Activated CD4-positive, alpha-beta T cell treated with anti-CD3 and anti-CD28 coated beads, Interleukin-2, amount 10 ng/mL, durations not matched to agents 7 days and 5 days (primary cell): ENCODE measurements around the gene RELB. TPM values are rescaled to one million over a fixed set of nuclear protein-coding genes. Genes with fewer than 3 reads are reported as not detected.
A peak's percentile ranks its signal among the peaks of the same experiment; 100 is the strongest.

Experiments used
- CTCF ChIA-PET: fragments of 350-600 bp; sonication (Branson Sonifier 250); formaldehyde crosslinking; loops from one replicate; lab custom pipeline; 2021; ENCODE audit warnings: antibody characterized with exemption; lab: Charles Lee
- POLR2A ChIA-PET: fragments of 350-600 bp; sonication (Branson Sonifier 250); formaldehyde crosslinking; loops from one replicate; lab custom pipeline; 2021; ENCODE audit warnings: antibody characterized with exemption; lab: Charles Lee
- DNase-seq: peaks from one replicate; pipeline ENCODE4 v3.0.0-alpha.2; 2020
- H3K27ac Mint-ChIP-seq: one replicate; pipeline ENCODE4 v1.8.0; 2021; ENCODE audit warnings: mild to moderate bottlenecking, moderate library complexity, mixed read lengths
- H3K27me3 Mint-ChIP-seq: one replicate; pipeline ENCODE4 v1.8.0; 2021; ENCODE audit warnings: mixed read lengths
- H3K36me3 Mint-ChIP-seq: one replicate; pipeline ENCODE4 v1.8.0; 2021; ENCODE audit warnings: low read depth, mixed read lengths
- H3K4me1 Mint-ChIP-seq: one replicate; pipeline ENCODE4 v1.8.0; 2021; ENCODE audit warnings: mixed read lengths
- H3K4me3 Mint-ChIP-seq: one replicate; pipeline ENCODE4 v1.8.0; 2021; ENCODE audit warnings: mild to moderate bottlenecking, moderate library complexity, mixed read lengths
- H3K9me3 Mint-ChIP-seq: one replicate; pipeline ENCODE4 v1.8.0; 2021; ENCODE audit warnings: mixed read lengths
- total RNA-seq, 2 experiments: library from RNA; stranded (reverse); gene quantifications; one replicate each; pipeline ENCODE4 v1.2.3, GENCODE V29; 2021

Gene RELB, protein sequence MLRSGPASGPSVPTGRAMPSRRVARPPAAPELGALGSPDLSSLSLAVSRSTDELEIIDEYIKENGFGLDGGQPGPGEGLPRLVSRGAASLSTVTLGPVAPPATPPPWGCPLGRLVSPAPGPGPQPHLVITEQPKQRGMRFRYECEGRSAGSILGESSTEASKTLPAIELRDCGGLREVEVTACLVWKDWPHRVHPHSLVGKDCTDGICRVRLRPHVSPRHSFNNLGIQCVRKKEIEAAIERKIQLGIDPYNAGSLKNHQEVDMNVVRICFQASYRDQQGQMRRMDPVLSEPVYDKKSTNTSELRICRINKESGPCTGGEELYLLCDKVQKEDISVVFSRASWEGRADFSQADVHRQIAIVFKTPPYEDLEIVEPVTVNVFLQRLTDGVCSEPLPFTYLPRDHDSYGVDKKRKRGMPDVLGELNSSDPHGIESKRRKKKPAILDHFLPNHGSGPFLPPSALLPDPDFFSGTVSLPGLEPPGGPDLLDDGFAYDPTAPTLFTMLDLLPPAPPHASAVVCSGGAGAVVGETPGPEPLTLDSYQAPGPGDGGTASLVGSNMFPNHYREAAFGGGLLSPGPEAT
- total RNA-seq: 10 to 100 TPM; 16.8 to 20.0 TPM

DNA sequence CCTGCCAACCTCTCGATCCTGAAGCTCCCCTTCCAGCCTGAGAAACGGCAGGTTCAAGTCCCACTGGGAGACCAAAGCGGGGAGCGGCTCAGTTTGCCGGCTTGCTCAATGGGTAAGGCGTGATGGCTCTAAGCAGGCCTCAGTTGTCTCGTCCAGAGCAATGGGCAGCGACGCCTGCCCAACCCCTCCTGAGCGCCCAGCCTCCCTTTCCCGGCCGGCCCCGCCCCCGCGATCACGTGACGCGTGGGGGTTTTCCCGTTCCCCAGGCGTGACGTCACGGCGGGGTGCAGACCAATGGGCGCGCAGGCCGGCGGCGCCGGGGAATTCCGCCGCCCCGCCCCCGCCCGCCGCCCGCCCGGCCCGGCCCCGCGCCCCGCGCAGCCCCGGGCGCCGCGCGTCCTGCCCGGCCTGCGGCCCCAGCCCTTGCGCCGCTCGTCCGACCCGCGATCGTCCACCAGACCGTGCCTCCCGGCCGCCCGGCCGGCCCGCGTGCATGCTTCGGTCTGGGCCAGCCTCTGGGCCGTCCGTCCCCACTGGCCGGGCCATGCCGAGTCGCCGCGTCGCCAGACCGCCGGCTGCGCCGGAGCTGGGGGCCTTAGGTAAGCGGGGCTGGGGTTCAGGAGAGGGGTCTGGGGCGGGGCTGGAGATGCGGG lies at the start of gene RELB:
TSS of gene RELB (plus strand) at position 378 of the 653 bp plus-strand sequence. CDS start at position 494, 116 bp downstream.
- Mint-ChIP-seq H3K36me3 (peaks cover 4% of the 10 kb centered on the region), H3K4me3 (peak within 1 kb of the TSS; percentile 96), H3K27ac (peak within 1 kb of the TSS; percentile 100), H3K27me3 (no peaks in the 10 kb centered on the region), H3K9me3 (no peaks in the 10 kb centered on the region), H3K4me1 (peaks cover 24% of the 10 kb centered on the region)
- DNase-seq: peak; percentile 93
- ChIA-PET POLR2A (no interaction called here), CTCF (interaction anchor here (1.2 to 1.7 kb wide), 3 partner anchors 10 to 92 kb away, joined by 4 to 12 read pairs (median 4); partner anchors contain the start of gene PPP1R37)

DNA sequence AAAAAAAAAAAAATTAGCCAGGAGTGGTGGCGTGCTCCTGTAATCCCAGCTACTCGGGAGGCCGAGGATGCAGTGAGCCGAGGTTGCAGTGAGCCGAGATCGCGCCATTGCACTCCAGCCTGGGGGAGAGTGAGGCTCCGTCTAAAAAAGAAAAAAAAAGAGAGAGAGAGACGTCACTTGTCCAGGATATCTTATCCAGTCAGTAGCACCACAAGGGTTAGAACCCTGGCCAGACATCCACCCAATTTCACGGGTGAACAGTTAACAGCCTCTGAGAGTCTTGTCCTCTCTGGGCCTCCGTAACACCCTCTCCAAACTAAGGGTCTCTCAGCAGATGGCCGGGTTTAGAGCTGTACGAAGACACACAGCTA lies 47.0 kb upstream of the RELB start:
- no peaks in the 10 kb centered on the region for H3K27me3 Mint-ChIP-seq
- no peaks in the 10 kb centered on the region for H3K36me3 Mint-ChIP-seq
- H3K27ac Mint-ChIP-seq: peak overlapping the region; percentile 98
- no peaks in the 10 kb centered on the region for H3K9me3 Mint-ChIP-seq
- no peak for DNase-seq
- ChIA-PET CTCF (interaction anchor here (0.6 to 1.2 kb wide), 5 partner anchors 21 to 63 kb away, joined by 3 to 4 read pairs (median 3); partner anchors contain the start of gene APOE), POLR2A (interaction anchor here (0.6 kb wide), 1 partner anchor 1078 kb away, joined by 3 read pairs; no protein-coding TSS in a partner anchor)
- peak overlapping the region; percentile 95 for H3K4me3 Mint-ChIP-seq
- H3K4me1 Mint-ChIP-seq: peaks cover 34% of the 10 kb centered on the region

DNA sequence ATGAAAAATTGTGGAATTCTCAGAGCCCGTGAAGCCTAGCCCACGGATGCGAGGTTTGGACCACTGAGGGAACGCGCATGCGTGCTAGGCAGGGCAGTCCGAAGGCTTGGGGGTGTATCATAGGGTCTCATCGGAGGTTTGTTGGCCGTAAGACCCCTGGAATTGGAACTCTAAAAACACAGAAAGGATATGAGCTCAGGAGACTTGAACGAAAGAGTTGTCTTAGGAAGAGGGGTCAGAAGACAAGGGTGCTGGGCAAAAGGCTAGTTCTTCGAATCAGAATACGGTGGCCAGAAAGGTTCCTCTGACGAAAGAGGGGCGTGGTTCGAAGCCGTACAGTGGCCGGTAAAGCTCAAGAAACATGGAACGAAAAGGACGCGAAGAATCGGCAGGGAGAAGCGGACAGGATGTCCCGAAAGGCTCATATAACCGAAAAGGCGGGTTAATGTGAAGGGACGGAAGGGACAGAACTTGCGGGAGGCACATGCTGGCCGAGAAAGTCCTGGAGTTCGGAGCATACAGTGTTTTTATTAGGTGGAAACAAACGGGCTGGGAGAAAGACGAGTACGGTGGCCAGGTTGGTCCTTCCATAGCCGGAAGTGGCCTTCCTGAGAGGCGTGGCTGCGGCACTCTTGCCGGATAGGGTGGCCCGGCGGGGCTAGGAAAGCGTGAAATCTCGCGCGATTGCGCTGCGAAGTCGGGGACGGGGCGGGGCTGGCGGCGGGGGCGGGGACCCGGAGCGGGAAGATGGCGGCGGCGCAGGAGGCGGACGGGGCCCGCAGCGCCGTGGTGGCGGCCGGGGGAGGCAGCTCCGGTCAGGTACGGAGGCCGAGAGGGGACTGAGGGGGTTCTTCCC lies 46.4 kb upstream of the RELB start, which contains the start of gene CLPTM1:
TSS of gene CLPTM1 (plus strand) at position 732 of the 856 bp plus-strand sequence. CDS start at position 748, 16 bp downstream.
- Mint-ChIP-seq H3K36me3 (no peaks in the 10 kb centered on the region), H3K4me1 (peaks cover 39% of the 10 kb centered on the region), H3K4me3 (peak within 1 kb of the TSS; percentile 95), H3K27me3 (no peaks in the 10 kb centered on the region), H3K27ac (peak within 1 kb of the TSS; percentile 98), H3K9me3 (no peaks in the 10 kb centered on the region)
- ChIA-PET CTCF (interaction anchor here (0.6 to 1.2 kb wide), 5 partner anchors 20 to 67 kb away, joined by 3 to 4 read pairs (median 3); no protein-coding TSS in a partner anchor), POLR2A (interaction anchor here (0.6 kb wide), 1 partner anchor 1078 kb away, joined by 3 read pairs; no protein-coding TSS in a partner anchor)
- peak; percentile 97 for DNase-seq

DNA sequence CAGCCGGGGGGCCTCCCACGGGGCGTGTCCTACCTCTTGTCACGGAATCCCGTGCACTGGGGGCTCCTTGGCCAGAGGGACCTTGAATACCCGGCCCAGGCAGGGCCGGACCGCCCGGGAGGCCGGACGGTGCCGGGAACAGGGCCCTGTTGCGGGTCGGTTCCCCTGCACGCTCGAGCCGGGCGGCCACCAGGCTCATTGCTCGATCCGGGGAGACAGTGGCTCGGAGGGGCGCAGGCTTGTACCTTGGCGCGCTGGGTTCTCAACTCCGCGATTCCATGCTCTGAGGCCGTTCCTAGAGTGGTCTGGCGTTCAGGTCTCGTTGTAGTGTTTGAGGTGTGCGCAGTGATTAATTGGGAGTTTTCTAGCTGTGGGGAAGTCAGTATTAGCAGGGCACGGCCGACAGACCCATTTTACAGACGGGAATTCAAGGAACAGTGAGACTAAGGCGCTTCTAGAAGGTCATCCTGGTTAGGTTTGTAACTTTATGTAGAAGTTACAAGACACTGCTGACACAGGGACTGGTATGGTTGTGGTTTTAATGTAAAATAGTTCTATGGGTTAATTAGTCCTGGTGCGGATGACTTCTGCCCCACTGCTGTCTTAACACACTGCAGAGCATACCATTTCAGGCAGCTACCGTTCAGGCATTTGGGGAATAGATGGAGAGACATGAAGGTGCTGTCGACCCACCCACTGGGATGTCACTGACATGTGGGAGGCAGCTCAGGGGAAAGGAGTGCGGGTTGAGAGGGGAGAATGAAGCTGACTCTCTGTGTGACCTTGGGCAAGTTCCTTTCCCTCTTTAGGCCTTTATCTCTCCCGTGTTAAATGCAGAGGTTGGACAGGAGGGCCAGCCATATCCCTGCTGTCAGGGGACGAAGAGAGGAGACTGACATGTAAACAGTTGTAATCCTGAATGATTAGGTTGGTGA lies 45.5 kb upstream of the RELB start:
- Mint-ChIP-seq H3K9me3 (no peaks in the 10 kb centered on the region), H3K4me3 (peak overlapping the region; percentile 95), H3K27me3 (no peaks in the 10 kb centered on the region), H3K27ac (peak overlapping the region; percentile 89), H3K4me1 (peaks cover 44% of the 10 kb centered on the region), H3K36me3 (no peaks in the 10 kb centered on the region)
- no peak for DNase-seq
- ChIA-PET POLR2A (interaction anchor here (0.7 kb wide), 1 partner anchor 18 kb away, joined by 3 read pairs; no protein-coding TSS in a partner anchor), CTCF (interaction anchor here (0.6 to 1.5 kb wide), 2 partner anchors 10 to 261 kb away, joined by 4 read pairs; no protein-coding TSS in a partner anchor)

DNA sequence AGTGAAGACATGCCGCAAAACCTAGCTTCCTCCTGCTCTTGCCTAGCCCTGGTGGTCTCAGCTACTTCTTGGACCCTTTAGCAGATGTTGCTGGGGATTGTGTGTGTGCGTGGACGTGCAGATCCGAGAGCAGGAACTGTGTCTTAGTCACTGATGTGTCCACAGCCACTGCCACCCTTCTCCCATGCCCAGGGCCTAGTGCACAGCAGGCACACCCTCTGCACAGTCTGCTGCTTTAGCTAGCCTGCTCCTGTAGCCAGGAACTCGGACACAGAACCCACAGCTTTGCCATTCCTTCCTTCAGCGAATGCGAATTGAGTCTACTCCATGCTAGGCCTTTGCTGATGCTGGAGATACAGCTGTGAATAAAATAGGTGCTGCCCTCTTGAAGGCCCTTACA lies 43.7 kb upstream of the RELB start:
- ChIA-PET CTCF (interaction anchor here (0.6 to 1.5 kb wide), 4 partner anchors 8 to 381 kb away, joined by 3 to 4 read pairs (median 4); no protein-coding TSS in a partner anchor), POLR2A (no interaction called here)
- H3K4me3 Mint-ChIP-seq: no peak overlapping the region
- no peak for DNase-seq
- H3K27me3 Mint-ChIP-seq: no peaks in the 10 kb centered on the region
- no peaks in the 10 kb centered on the region for H3K9me3 Mint-ChIP-seq
- H3K4me1 Mint-ChIP-seq: peaks cover 44% of the 10 kb centered on the region
- H3K27ac Mint-ChIP-seq: no peak overlapping the region
- H3K36me3 Mint-ChIP-seq: peaks cover 4% of the 10 kb centered on the region

DNA sequence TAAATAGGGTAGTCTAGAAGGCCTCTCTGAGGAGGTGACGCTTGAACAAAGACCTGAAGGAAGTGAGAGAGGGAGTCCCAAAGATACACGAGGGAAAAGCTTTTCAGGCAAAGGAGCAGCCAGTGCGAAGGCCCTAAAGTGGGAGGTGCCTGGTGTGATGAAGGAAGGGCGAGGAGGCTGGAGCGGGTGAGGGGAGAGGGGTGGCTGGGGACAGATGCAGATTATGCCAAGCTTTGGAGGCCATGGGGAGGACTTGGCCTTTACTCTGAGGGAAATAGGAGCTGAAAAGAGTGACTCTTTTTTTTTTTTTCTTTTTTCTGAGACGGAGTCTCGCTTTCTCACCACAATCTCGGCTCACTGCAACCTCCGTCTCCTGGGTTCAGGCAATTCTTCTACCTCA lies 43.2 kb upstream of the RELB start:
- Mint-ChIP-seq H3K9me3 (no peaks in the 10 kb centered on the region), H3K4me1 (peaks cover 44% of the 10 kb centered on the region), H3K27ac (no peak overlapping the region), H3K27me3 (no peaks in the 10 kb centered on the region), H3K36me3 (peaks cover 5% of the 10 kb centered on the region), H3K4me3 (no peak overlapping the region)
- CTCF ChIA-PET: interaction anchor here (0.6 to 1.2 kb wide), 3 partner anchors 11 to 381 kb away, joined by 3 to 4 read pairs (median 3); no protein-coding TSS in a partner anchor
- no peak for DNase-seq
- POLR2A ChIA-PET: no interaction called here

DNA sequence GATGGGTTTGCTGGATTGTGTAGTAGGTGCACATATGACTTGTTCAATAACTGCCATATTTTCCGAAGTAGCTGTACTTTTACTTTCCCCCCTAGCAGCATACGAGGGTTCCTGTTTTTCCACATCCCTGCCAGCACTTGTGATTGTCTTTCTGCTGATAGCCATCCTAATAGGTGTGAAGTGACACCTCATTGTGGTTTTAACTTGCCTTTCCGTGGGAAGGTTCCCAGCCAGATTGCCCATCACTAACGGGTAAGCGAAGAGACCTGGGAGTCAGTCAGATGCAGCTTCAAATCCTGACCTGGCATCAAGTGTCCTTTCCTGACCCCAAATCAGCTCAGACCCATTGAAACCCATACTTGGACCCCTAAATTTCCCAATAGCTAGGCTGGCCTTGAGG lies 41.6 kb upstream of the RELB start:
- Mint-ChIP-seq H3K4me3 (no peak overlapping the region), H3K36me3 (peaks cover 9% of the 10 kb centered on the region), H3K27me3 (no peaks in the 10 kb centered on the region), H3K27ac (no peak overlapping the region), H3K4me1 (peaks cover 39% of the 10 kb centered on the region), H3K9me3 (no peaks in the 10 kb centered on the region)
- ChIA-PET POLR2A (no interaction called here), CTCF (interaction anchor here (0.5 kb wide), 2 partner anchors 103 to 272 kb away, joined by 3 to 4 read pairs; no protein-coding TSS in a partner anchor)
- DNase-seq: no peak

DNA sequence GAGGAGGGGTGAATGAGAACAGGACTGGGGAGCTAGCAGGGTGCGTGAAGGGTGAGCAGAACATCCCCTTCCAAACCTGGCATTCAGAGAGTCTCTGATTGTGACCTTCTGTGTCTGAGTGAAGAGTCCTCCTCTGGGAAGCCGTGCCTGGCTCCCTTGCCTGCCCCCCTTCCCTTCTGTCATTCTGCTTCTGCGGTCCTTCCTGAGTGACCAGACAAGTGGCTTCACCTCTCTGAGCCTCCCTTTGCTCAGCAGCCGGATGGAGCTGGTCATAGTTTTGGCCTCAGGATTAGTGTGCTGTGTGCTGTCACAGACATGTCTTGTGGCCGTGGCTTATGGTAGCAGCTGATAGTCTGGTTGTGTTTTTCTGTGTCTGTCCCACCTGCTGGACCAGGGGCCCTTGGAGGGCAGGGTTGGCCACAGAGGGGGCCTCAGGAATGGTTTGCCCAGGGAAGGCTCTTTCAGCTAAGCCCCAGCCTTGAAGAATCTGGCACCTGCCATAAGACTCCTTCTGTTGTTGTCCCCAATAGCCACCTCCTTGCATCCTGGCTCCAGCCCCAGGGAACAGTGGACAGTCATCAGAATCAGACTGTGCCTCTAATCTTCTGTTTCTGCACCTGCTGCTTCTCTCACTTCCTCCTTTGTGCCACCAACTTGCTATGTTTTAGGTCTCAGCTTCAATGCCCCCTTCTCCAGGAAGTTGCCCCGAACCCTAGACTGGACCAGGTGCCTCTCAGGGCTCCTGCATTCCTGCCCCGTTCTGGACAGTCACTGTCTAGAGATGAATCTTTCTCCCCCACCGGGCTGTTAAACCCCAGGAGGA lies 40.1 kb upstream of the RELB start:
- H3K4me1 Mint-ChIP-seq: peaks cover 33% of the 10 kb centered on the region
- H3K36me3 Mint-ChIP-seq: peaks cover 12% of the 10 kb centered on the region
- peak overlapping the region; percentile 71 for H3K27ac Mint-ChIP-seq
- H3K4me3 Mint-ChIP-seq: no peak overlapping the region
- ChIA-PET CTCF (no interaction called here), POLR2A (no interaction called here)
- no peaks in the 10 kb centered on the region for H3K27me3 Mint-ChIP-seq
- DNase-seq: no peak
- no peaks in the 10 kb centered on the region for H3K9me3 Mint-ChIP-seq

DNA sequence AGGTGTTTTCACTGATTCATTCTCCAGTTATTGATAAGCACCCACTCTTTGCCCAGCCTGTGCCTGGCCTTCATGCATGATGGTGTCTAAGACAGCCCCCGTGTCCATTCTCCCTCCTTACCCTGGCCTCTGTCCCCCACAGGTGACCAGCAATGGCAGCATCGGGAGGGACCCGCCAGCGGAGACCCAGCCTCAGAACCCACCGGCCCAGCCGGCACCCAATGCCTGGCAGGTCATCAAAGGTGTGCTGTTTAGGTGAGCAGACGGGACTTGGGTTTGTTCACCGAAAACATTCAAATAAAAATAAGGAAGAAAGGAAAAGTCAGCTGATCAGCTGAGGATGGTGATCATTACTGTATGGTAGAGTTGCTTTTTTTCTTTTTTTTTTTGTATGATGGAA lies 39.4 kb upstream of the RELB start:
- ChIA-PET CTCF (no interaction called here), POLR2A (no interaction called here)
- Mint-ChIP-seq H3K36me3 (peaks cover 12% of the 10 kb centered on the region), H3K27me3 (no peaks in the 10 kb centered on the region), H3K27ac (no peak overlapping the region), H3K4me1 (peaks cover 26% of the 10 kb centered on the region), H3K9me3 (no peaks in the 10 kb centered on the region), H3K4me3 (no peak overlapping the region)
- DNase-seq: no peak

DNA sequence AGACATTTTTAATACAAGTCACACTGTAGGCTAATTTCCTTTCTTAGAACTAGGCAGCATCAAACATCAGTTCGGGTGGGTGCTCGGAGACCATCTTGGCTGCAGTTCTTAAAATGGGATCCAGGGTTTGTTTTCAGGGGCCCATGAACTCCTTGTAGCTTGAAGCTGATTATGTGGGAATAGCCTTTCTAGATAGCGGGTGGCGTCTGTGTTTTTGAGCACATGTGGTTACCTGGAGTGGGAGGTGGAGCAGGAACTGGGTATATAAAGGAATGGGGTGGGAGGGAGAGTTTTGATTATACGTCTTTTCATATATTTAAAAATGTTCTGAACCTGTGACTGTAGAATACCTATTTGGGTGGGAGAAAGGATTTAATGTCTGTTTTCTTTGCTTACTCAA lies 33.1 kb upstream of the RELB start:
- peaks cover 7% of the 10 kb centered on the region for H3K36me3 Mint-ChIP-seq
- H3K4me3 Mint-ChIP-seq: no peak overlapping the region
- DNase-seq: no peak
- H3K27ac Mint-ChIP-seq: no peak overlapping the region
- H3K27me3 Mint-ChIP-seq: no peaks in the 10 kb centered on the region
- CTCF ChIA-PET: no interaction called here
- POLR2A ChIA-PET: no interaction called here
- no peaks in the 10 kb centered on the region for H3K4me1 Mint-ChIP-seq
- H3K9me3 Mint-ChIP-seq: no peaks in the 10 kb centered on the region
